TTC549 (cell line): ENCODE results near the gene FNDC11.
"Not testable (repeated sequence)": the region's sequence is repeated elsewhere in the genome, so short reads cannot be mapped to it uniquely, and the experiment has no call there.

ENCODE experiments used
- FAIRE-seq: peaks from 2 replicates; lab custom pipeline; 2012; peaks lifted over from hg19 to GRCh38; lab: Jason Lieb, UNC

Gene FNDC11, protein sequence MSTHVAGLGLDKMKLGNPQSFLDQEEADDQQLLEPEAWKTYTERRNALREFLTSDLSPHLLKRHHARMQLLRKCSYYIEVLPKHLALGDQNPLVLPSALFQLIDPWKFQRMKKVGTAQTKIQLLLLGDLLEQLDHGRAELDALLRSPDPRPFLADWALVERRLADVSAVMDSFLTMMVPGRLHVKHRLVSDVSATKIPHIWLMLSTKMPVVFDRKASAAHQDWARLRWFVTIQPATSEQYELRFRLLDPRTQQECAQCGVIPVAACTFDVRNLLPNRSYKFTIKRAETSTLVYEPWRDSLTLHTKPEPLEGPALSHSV

DNA sequence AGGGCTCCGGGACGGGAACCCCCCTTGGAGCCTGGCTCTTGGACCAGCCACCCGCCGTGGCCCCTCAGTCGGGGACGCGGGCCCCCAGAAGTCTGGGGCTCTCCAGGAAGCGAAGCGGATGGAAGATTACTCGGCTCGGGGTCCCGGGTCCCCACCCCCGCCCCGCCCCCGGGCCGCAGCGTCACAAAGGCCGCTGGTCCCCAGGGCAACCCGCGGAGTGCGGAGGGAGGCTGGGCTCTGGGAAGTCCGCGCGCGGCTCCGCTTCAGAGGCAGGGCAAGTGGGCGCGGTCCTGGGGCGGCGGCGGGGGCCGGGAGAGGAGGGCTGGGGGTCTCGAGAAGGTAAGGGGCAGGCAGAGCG is at the start of gene FNDC11:
TSS of gene FNDC11 (plus strand) at position 227 of the 358 bp plus-strand sequence. CDS start 1,505 bp downstream, outside the sequence.
- FAIRE-seq: no peak

DNA sequence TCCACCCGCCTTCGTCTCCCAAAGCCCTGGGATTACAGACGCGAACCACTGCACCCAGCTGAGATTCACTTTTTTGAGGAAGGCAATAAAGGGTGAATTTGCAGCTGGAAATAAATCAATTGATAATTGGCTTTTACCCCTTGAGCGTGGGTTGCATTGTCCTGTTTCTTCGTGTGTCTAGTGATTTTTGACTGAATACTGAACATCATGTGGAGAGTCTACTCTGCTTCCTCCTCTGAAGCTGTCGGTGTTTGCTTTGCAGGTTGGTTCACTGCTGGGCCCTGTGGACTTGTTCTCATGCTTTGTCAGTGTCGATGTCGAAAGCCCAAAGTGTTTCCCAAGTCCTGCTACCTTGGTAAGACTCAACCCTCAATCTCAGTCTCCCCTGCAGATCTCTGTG is 49.3 kb upstream of the FNDC11 start:
- no peak for FAIRE-seq

DNA sequence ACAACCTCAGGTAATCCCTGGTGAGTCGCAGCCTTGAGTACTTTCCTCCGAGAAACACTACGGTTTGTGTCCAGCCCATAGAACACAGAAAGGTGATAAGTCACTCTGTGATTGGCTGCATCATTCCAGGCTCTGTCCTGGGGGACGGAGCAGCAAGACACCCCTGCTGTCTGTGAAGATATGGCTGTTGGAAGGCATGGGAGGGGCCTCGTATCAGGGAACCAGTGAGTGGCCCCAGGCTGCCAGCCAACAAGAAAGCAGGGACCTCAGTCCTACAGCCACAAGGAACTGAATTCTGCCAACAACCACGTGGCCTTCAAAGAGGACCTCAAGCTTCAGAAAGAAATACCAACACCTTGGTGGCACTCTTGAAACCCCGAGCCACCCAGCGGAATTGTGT is 48.7 kb upstream of the FNDC11 start:
- no peak for FAIRE-seq

DNA sequence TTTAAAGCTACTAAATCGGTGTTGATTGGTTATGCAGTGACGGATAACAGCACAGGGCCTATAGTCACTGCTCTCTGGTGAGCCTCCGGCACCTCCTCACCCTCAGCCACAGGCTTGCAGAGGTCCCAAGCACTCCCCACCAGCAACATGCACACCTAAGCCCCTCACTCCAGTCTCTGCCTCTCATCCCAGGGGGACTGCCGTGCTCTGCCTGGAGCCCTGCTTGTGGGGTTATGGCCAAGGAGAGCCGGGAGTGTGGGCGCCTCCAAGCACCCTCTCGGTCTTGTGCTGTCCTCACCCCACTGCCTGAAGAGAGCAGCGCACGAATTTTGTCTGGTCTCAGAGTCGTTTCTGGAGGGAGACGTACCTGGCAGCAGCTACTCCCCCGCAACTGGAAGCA is 48.2 kb upstream of the FNDC11 start:
- FAIRE-seq: no peak

DNA sequence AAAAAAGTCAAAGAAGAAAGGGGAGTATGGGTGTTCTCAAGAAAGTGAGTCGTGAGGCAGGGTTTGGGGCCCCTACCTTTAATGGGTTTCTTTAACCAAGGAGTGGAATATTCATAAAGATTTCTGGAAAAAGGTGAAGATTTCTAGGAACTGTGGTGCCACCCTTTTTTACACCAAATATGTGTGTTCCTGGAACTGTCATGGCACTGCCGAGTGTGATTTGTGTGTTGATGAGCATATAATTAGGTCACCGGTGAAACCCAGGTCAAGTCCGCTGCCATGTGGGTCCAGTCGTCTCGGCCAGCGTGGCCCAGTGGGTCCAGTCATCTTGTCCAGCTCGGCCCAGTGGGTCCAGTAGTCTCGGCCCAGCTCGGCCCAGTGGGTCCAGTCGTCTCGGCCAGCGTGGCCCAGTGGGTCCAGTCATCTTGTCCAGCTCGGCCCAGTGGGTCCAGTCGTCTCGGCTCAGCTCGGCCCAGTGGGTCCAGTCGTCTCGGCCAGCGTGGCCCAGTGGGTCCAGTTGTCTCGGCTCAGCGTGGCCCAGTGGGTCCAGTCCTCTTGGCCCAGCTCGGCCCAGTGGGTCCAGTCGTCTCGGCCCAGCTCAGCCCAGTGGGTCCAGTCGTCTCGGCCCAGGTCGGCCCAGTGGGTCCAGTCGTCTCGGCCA is 46.7 kb upstream of the FNDC11 start:
- no peak for FAIRE-seq

DNA sequence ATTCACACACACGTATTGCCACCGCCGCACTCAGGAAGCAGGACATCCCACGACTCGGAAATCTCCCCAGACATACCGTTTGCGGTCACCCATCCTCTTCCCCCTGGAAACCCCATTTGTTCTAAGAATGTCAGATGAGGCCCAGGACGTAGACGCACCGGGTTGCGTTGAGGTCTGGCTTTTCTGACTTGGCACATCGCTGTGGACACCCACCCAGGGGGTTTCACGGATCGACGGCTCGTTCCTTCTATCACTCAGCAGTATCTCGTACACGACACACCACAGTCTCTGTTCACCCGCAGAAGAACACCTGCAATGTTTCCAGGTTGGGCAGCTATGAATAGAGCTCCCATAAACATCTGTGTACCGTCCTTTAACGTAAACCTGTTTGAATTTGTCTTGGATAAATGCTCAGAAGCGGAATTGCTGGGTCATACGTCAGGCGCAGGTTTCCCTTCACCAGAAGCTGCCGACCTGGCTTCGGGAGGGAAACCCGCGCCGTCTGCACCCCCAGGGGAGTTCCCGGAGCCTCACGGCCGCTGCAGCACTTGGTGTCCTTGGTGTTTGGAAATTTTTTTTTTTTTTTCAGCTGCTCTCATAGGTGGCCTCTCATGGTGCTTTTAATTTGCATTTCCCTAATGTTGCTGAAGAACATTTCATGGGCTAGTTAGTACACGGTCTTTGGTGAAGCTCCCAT is 45.7 kb upstream of the FNDC11 start:
- FAIRE-seq: no peak

DNA sequence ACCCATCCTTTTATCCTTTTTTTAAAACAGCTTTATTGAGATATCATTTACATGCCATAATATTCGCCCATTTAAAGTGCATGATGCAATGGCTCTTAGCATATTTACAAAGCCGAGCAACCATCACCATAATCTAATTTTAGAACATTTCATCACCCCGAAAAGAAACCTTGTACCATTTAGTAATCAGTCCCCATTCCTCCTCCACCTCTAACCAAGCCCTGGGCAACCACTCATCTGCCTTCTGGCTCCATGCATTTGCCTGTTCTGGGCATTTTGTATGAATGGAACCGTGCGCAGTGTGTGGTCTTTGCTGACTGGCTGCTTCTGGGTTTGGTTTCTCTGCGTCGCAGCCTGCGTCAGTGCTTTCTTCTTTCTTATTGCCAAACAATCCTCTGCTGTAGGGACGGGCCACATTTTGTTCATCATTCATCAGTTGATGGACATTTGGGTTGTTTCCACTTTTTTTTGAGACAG is 44.8 kb upstream of the FNDC11 start:
- no peak for FAIRE-seq

DNA sequence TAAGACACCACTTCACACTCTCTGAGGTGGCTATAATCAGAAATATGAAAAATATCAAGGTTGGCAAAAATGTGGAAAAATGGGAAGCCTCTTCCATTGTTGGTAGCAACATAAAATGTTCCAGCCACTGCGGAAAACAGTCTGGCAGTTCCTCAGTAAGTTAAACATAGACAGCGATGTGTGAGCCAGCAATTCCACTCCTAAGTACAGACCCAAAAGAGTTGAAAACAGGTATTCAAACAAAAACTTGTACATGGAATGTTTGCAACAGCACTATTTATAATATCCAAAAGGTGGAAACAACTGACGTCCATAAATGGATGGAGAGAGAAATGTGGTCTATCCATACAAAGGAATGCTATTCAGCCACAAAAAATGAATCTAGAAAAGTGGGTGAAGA is 40.8 kb upstream of the FNDC11 start:
- no peak for FAIRE-seq

DNA sequence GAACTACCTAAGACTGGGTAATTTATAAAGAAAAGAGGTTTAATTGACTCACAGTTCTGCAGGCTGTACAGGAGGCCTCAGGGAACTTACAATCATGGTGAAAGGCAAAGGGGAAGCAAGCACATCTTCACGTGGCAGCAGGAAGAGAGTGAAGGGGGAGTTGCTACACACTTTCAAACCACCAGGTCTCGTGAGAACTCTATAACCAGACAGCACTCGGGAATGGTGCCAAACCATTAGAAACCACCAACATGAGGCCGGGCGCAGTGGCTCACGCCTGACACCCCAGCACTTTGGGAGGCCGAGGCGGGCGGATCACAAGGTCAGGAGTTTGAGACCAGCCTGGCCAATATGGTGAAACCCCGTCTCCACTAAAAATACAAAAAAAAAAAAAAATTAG is 39.4 kb upstream of the FNDC11 start:
- FAIRE-seq: not testable (repeated sequence)

DNA sequence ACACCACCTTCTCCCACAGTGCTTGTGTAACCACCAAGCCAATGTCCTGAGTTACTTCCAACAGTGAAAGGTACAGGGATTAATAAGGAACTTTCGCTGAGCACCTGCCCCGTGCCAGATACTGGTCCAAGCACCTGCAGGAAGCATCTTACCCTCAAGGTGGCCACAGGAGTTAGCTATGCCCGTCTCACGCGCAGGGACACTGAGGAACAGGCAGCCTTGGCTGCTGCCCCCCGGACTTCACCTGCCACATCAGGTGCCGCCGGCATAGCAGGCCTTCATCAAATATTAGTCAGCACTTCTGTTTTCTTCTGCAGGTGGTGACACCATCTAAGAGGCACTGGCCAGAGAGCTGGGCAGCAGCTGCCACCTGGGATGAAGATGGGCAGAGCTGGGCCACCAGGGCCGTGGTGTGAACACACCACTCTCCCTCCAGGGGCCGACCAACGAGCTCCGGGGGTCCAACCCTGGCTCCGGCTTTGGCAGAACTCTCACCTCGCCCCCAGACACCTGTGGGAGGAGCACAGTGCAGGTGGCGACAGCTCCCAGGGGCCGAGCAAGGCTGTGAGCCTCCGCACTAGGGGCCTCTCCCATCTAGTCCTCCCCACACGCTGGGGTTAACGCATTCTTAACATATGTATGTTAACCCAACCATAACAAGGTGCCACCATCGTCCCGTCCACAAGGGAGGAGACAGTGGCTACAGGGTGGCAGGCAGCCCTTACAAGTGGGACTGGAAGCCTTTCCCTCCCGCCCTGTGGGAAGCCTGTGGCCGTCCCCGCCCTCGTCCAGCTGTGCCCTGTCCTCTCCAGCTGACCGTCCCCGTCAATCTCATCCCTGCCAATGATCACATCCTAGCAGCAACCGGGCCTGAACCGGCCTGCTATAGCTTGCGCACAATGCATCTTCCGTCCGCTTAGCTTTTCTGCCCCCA is 36.3 kb upstream of the FNDC11 start:
- FAIRE-seq: no peak

DNA sequence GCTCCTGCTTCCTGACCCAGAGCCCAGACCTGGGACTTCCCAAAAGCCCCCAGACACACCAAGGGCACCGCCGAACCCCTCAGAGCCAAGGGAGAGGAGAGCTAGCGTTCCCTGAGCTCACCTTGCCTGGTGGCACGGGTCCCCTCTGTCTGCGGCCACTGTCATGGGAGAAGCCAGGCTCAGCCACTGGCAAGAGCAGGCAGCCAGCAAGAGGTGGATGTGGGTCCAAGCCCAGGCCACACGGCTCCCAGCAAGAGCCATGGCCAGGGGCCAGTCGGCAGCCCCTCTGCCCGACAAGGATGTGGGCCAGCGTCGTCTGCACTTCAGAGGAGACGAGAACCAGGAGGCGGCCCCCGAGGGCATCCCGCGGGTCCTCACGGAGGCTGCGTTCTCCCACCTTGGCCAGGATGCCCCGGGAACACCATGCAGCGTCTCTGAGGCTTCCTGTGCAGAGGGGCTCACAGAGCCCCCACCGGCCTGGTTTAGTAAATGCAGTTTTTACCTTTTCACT is 35.6 kb upstream of the FNDC11 start:
- FAIRE-seq: no peak

DNA sequence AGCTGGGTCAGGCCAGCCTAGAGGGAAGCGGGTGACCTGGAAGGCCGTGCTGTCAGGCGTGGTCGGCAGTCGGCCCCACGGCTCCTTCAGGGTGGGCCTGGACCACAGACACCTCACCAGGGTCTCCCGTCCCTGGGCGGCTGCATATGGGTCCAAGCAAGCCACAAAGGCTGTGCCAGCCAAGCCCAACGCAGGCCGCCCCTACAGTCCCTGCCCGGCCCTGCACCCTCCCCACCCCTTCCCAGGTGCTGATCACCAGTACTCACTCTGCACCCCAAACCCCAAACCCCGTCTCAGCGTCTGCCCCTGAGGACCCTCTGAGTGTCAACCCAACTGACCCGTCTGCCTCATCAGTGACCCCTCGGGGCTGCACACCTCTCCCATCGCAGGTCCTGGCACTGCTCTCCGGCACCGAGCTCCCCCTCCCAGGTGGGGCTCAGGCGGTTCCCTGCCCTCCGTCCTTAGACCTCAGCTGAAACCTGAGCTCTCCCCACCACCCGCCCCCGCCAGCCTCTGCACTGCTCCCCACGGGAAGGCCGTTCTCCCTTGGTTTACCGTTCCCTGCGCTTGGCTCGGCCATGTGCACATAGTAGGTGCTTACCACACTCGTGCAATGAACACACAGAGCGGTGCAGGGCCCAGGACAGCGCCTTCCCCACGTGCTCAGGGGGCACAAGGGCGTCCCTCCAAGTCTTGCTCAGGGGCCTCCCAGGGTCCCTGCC is 34.9 kb upstream of the FNDC11 start:
- no peak for FAIRE-seq

DNA sequence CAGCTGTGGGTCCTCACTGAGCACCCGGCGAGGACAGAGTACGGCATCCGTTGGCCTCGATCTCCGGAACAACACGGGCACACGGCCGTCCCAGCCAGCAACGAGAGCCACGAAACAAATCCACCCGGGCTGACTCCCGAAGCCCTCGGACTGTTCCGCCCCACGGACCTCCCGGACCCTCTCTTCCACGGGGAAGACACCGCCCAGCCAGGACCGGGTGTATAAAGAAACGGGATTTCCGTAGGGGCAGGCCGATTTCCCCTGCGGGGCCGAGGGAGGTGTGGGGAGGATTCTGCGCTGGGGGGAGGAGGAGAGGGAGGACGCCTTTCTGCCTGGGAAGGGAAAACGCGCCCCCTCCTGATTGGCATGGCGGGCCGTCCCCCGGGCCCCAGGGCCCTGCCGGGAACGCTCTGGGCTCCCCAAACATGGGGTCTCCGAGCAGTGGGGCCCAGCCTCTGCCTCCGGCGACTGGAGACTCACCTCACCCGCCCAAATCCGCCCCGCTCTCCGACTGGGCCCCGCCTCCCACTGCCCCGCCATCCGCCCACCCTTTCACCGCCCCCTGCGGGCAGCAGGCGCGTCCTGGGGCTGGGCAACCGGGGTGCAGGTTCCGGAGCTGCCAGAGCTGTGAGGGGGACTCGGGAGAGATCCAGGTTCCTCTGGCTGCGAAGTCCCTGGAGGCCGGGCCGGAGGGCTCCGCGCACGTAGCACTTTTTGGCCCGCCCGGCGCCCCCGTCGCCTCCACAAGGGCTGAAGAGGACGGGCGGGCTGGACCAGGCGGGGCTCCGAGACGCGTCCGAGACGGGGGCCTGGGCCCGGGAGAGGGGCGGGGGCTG is 34.1 kb upstream of the FNDC11 start:
- no peak for FAIRE-seq

DNA sequence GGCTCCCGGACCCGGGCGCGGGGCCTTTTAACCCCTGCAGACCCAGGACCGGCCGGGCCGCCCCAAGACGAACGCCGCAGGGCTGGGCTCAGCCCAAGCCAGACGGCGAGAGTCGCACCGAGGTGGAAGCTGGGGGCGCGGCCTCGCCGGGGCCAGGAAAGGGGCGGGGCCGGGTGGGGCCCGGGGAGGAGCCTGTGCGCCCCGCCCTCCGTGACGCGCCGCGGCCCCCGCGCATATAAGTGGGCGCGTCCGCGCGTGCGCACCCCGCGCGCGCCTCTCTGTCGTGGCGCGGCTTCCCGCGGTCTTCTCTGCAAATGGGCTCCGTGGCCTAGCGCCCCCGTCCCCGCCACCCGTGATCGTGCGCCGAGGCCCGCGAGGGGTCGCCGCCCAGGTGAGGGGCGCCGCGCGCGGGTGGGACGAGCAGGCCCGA is 33.4 kb upstream of the FNDC11 start, which contains the start of gene PPDPF:
TSS of gene PPDPF (plus strand) at position 262 of the 430 bp plus-strand sequence. CDS start 544 bp downstream, outside the sequence.
- no peak for FAIRE-seq

DNA sequence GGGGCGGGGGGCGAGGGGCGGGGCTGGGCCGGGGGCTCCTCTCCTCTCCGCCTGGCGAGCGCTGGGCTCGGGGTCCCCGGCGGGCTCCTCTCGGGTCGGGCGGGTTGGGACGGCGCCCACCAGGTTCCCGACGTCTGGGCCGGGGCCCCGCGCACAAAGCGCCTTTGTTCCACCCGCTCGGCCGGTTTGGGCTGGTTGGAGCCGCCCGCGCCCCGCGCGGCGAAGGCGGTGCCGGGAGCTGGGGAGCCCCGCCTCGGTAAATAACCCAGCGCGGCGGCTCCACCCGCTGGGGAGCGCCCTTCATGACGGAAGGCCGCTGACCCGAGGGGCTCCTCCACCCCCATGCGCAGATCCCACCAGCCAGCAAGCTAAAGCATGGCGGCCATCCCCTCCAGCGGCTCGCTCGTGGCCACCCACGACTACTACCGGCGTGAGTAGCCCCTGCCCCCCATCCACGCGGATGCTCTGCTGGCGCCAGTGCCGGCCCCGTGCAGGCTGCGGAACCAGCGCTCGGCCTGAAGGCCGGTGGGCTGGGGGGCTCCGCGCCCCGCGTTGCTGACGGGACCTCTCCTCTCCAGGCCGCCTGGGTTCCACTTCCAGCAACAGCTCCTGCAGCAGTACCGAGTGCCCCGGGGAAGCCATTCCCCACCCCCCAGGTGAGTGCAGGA is 32.9 kb upstream of the FNDC11 start:
- FAIRE-seq: no peak

DNA sequence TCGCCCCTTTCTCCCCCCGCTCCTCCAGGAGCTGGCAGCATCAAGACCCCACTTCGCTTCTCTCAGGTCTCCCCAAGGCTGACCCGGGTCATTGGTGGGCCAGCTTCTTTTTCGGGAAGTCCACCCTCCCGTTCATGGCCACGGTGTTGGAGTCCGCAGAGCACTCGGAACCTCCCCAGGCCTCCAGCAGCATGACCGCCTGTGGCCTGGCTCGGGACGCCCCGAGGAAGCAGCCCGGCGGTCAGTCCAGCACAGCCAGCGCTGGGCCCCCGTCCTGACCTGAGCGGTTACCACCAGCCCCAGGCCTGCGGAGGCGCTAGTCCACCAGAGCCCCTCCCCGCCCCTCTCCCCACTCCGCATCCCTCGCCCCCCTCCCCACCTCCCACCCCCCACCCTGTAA is 32.4 kb upstream of the FNDC11 start:
- no peak for FAIRE-seq

DNA sequence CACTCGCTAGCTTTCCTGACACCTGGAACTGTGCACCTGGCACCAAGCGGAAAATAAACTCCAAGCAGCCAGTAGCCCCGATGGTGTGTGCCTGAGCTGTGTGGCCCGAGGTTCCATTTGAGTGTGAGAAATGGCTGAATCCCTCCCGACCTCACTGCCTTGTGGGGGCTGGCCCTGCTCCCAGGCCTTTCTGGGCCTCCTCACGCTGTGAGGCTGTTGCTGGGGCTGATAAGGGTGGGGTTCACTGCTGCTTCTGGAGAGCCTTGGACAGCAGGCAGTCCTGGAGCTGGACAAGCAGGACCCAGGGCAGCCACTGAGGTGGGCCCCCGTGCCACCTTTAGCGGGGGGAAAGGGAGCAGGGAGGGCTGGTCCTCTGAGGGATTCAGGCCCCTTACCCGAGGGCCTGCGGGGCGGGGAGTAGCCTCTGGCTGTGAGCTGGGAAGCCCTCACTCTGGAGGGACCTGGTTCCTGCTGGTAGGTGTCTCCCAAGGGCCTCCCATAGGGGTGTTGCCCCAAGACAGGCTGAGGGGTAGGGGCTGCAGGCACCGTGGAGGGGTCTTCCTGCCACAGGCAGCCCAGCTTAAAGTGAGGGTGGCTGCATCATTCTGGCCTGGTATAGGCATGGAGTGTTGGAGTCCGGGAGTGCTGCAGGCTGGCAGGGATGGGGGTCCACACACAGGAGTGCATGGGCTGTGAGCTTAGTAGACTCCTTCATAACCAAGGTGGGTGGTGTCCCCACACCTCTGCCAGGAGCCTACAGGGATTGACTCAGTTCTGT is 31.7 kb upstream of the FNDC11 start:
- FAIRE-seq: no peak

DNA sequence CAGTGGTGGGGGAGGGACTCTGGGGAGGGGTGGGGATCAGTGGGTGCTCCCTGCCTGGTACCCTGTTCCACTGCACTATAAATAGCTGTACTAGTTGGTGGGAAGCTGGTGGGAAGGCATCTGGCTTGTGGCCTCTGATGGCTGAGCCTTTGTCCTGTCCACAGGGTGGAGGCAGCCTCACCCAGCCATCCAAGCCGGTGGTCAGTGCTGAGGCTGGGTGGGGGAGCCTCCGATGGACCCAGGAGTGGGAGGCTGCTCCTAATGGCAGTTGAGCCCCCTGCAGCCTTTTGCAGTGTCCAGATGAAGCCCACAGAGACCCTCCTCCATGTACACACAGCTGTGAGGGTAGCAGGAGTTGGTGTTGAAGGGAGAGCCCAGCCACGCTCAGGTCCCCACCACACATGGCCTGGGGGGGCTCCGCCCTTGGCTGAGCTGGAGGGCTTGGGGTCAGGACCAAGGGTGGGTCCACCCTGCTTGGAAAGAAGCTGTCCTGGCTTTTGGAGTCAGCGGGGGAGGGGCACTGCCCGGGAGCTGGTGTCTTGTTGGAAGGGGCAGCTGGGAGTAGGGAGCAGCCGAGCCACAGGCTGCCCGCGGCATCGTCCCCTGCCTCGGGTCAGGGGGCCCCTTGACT is 30.9 kb upstream of the FNDC11 start:
- FAIRE-seq: no peak
